Fibroblast of lung (primary cell): ENCODE results near the gene ALDH1A1. TPM values are rescaled to one million over a fixed set of nuclear protein-coding genes. Genes with fewer than 3 reads are reported as not detected.

ENCODE experiments used
- DNase-seq, 2 donors: peaks; one replicate each; pipeline versions ENCODE4 v3.0.0 to v3.0.0-alpha.2; 2010; ENCODE audit warnings: low read depth in 2 of 2
- H2AFZ ChIP-seq: 2 replicates; pipeline ENCODE4 v1.5.1; 2012; ENCODE audit warnings: low read length, control low read depth, inconsistent platforms
- H3K27ac ChIP-seq: 2 replicates; pipeline ENCODE4 v1.5.1; 2011; ENCODE audit warnings: low read length, control low read depth; ENCODE audit not compliant: insufficient read depth
- H3K27me3 ChIP-seq: 2 replicates; pipeline ENCODE4 v1.5.1; 2011; ENCODE audit warnings: mild to moderate bottlenecking, low read length; ENCODE audit not compliant: control insufficient read depth, insufficient read depth
- H3K36me3 ChIP-seq: 2 replicates; pipeline ENCODE4 v1.5.1; 2011; ENCODE audit warnings: low read length; ENCODE audit not compliant: control insufficient read depth, insufficient read depth
- H3K4me1 ChIP-seq: 2 replicates; pipeline ENCODE4 v1.5.1; 2011; ENCODE audit warnings: low read length; ENCODE audit not compliant: control insufficient read depth, insufficient read depth; ENCODE audit errors: extremely low read depth
- H3K4me2 ChIP-seq: 2 replicates; pipeline ENCODE4 v1.5.1; 2011; ENCODE audit warnings: low read length, control low read depth; ENCODE audit not compliant: insufficient read depth; ENCODE audit errors: extremely low read depth
- H3K4me3 ChIP-seq, 4 experiments: fragments of 200-600 bp in 1 of 4; sonication (generic) in 1 of 4; replicated peaks in 1 of 4; 2 replicates each; pipeline ENCODE4 v1.5.1; 2011 to 2016; ENCODE audit warnings: low read length in 4 of 4, low read depth in 3 of 4, mild to moderate bottlenecking in 3 of 4, control low read depth in 2 of 4, inconsistent platforms in 1 of 4, mixed read lengths in 1 of 4; ENCODE audit not compliant: insufficient read depth in 1 of 4; ENCODE audit errors: control extremely low read depth in 1 of 4
- H3K79me2 ChIP-seq: 2 replicates; pipeline ENCODE4 v1.5.1; 2012; ENCODE audit warnings: mild to moderate bottlenecking, low read length, inconsistent platforms; ENCODE audit not compliant: control insufficient read depth, insufficient read depth
- H3K9ac ChIP-seq: 2 replicates; pipeline ENCODE4 v1.5.1; 2011; ENCODE audit warnings: mild to moderate bottlenecking, low read length, control low read depth; ENCODE audit not compliant: insufficient read depth
- H3K9me3 ChIP-seq: 2 replicates; pipeline ENCODE4 v1.5.1; 2012; ENCODE audit warnings: low read depth, low read length; ENCODE audit not compliant: control insufficient read depth, insufficient read depth
- H4K20me1 ChIP-seq: 2 replicates; pipeline ENCODE4 v1.5.1; 2011; ENCODE audit warnings: low read length; ENCODE audit not compliant: control insufficient read depth, insufficient read depth; ENCODE audit errors: extremely low read depth
- EZH2 ChIP-seq: IDR thresholded peaks from 2 replicates; pipeline ENCODE4 v1.5.1; 2012; ENCODE audit warnings: low read length, control low read depth, mild to moderate bottlenecking; ENCODE audit errors: missing control alignments
- polyA plus RNA-seq, 2 donors: library from polyadenylated mRNA; depleted of rRNA in 1 of 2; stranded (reverse) in 1 of 2; unstranded in 1 of 2; fragments of >200 nt; gene quantifications; 2 replicates each; pipeline ENCODE4 v1.2.1, GENCODE V29; 2011 to 2012; ENCODE audit warnings: missing spikeins in 1 of 2
- total RNA-seq: library from RNA; depleted of rRNA; stranded (reverse); fragments of >200 nt; gene quantifications from 2 replicates; pipeline ENCODE4 v1.2.1, GENCODE V29; 2014
- TF ChIP-seq, protein P1 (sequence below), 2 donors: IDR thresholded peaks in 1 of 2; conservative IDR thresholded peaks in 1 of 2; 1 replicate in 1 of 2; 2 replicates in 1 of 2; pipeline ENCODE4 v1.5.1; 2011 to 2012; ENCODE audit warnings: low read length in 2 of 2, control low read depth in 1 of 2, inconsistent platforms in 1 of 2, low read depth in 1 of 2, mild to moderate bottlenecking in 1 of 2

Gene ALDH1A1
- total and polyA plus RNA-seq, 2 donors (not counting 1 experiment from before 2014, with no cell fraction given): 7.4 to 46.1 TPM

DNA sequence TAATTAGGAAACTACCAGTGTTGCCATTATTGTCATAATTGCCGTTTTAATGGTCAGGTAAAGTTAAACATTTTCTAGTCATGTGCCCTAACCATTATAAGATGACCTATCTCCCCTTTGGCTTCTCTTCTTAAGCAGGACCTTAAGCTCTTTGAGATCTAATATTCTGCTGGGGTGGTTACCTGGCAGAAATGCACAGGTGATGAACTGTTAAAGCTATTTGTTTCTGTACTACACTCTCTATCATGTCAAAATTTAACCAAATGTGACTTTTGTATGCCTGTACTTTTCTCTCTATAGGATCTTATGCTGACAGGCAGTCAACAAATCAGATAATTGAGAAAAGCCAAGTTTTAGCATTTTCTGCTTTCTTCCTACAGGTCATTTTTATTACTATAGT lies 23.3 kb downstream of the ALDH1A1 start:
- no peaks in the 10 kb centered on the region for H4K20me1 ChIP-seq
- H3K4me3 ChIP-seq: no peak overlapping the region
- no peak overlapping the region for H3K4me2 ChIP-seq

DNA sequence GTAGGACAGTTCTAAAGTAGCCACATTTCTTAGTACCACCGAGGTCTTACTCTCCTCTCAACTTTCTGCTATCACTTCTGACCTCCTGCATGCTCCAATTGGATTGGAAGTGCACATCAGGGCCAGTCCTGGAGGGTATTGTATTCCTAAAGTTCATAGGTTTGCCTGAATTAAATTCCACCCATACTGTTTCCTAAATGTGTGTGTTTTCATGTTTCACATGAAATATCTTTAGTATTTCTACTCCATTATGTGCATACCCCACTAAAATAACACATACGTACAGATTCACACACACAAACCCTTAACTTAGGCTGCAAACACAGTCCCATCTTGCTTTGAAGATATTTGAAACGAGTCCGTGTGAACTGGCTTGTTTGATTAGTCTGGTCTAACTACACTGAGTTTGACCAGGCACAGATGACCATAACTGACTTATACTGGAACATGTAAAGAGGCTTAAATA lies 24.8 kb downstream of the ALDH1A1 start:
- Histone ChIP-seq H3K4me2 (no peak overlapping the region), H3K79me2 (no peaks in the 10 kb centered on the region), H4K20me1 (no peaks in the 10 kb centered on the region), H3K9ac (no peak overlapping the region), H3K27ac (no peak overlapping the region), H3K27me3 (no peaks in the 10 kb centered on the region), H3K36me3 (no peaks in the 10 kb centered on the region), H3K4me3 (no peak overlapping the region), H3K4me1 (no peaks in the 10 kb centered on the region), H3K9me3 (no peaks in the 10 kb centered on the region), H2AFZ (no peak overlapping the region)
- DNase-seq: no peak
- TF ChIP-seq EZH2: no peak
- TF ChIP-seq, protein P1, sequence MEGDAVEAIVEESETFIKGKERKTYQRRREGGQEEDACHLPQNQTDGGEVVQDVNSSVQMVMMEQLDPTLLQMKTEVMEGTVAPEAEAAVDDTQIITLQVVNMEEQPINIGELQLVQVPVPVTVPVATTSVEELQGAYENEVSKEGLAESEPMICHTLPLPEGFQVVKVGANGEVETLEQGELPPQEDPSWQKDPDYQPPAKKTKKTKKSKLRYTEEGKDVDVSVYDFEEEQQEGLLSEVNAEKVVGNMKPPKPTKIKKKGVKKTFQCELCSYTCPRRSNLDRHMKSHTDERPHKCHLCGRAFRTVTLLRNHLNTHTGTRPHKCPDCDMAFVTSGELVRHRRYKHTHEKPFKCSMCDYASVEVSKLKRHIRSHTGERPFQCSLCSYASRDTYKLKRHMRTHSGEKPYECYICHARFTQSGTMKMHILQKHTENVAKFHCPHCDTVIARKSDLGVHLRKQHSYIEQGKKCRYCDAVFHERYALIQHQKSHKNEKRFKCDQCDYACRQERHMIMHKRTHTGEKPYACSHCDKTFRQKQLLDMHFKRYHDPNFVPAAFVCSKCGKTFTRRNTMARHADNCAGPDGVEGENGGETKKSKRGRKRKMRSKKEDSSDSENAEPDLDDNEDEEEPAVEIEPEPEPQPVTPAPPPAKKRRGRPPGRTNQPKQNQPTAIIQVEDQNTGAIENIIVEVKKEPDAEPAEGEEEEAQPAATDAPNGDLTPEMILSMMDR (conservative IDR thresholded peaks at IDR 0.05 in 1 of 2, IDR thresholded peaks at IDR 0.05 in 1 of 2; ENCODE audit: low read depth in 1 of 2, low read length in 2 of 2): no peak

More for the DNA sequence above, 23.3 kb downstream of the ALDH1A1 start:
- no peaks in the 10 kb centered on the region for H3K79me2 ChIP-seq
- H3K36me3 ChIP-seq: no peaks in the 10 kb centered on the region
- no peaks in the 10 kb centered on the region for H3K9me3 ChIP-seq
- DNase-seq: no peak
- TF ChIP-seq, protein P1 (conservative IDR thresholded peaks at IDR 0.05 in 1 of 2, IDR thresholded peaks at IDR 0.05 in 1 of 2; ENCODE audit: low read depth in 1 of 2, low read length in 2 of 2): no peak
- TF ChIP-seq EZH2: no peak
- H3K27ac ChIP-seq: no peak overlapping the region
- no peak overlapping the region for H2AFZ ChIP-seq
- H3K4me1 ChIP-seq: no peaks in the 10 kb centered on the region
- no peaks in the 10 kb centered on the region for H3K27me3 ChIP-seq
- no peak overlapping the region for H3K9ac ChIP-seq

DNA sequence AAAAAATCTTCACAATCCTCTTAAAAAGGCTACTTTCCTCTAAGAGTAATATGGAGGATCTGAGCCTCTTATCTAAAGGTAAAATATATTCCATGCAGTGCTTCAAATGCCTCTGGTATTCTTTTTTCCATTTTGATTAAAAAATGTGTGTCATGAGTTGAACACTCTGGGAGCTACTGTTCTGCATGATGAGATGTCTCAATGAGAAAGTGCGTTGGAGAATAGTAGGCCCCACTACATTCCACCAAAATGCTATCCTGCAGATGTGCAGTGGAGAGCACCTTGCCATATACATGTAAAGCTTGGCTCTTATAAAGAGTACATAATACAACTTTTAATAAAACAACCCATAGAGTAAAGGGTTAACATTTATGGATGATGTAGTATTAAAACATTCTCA lies 26.3 kb downstream of the ALDH1A1 start:
- no peaks in the 10 kb centered on the region for H3K27me3 ChIP-seq
- H3K4me1 ChIP-seq: no peaks in the 10 kb centered on the region
- no peak overlapping the region for H3K27ac ChIP-seq
- H2AFZ ChIP-seq: no peak overlapping the region
- no peaks in the 10 kb centered on the region for H3K9me3 ChIP-seq
- no peak overlapping the region for H3K4me3 ChIP-seq
- H3K36me3 ChIP-seq: no peaks in the 10 kb centered on the region
- H3K79me2 ChIP-seq: no peaks in the 10 kb centered on the region
- TF ChIP-seq EZH2: no peak
- TF ChIP-seq, protein P1 (conservative IDR thresholded peaks at IDR 0.05 in 1 of 2, IDR thresholded peaks at IDR 0.05 in 1 of 2; ENCODE audit: low read depth in 1 of 2, low read length in 2 of 2): no peak
- no peaks in the 10 kb centered on the region for H4K20me1 ChIP-seq
- DNase-seq: no peak
- no peak overlapping the region for H3K9ac ChIP-seq
- H3K4me2 ChIP-seq: no peak overlapping the region
